Suppressor macrophage treated with lipopolysaccharide for 4 hours (primary cell): Measurements from ENCODE around the gene RECQL.
A peak's percentile ranks its signal among the peaks of the same experiment; 100 is the strongest.
"Not testable (repeated sequence)": the region's sequence is repeated elsewhere in the genome, so short reads cannot be mapped to it uniquely, and the experiment has no call there.

Experiments used
- DNase-seq: peaks from one replicate; pipeline ENCODE4 v3.0.0-alpha.2; 2020

The RECQL gene

DNA sequence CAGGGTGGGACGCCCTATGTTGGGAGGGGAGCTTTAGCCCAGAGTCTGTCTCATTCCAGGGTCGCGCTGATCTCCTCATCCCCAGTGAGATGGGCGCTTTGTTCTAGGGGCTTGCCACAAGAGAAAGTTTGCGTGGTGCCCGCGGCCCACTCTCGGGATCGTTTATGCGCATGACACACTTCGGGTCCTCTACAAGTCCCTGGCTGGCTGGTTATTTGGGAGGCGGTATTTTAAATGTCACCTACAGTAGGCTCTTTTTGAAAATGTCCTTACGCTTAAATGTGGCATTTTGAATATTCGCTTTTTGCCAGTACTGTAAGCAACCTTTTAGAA lies 695 bp upstream of the RECQL start:
- peak; percentile 56 for DNase-seq

DNA sequence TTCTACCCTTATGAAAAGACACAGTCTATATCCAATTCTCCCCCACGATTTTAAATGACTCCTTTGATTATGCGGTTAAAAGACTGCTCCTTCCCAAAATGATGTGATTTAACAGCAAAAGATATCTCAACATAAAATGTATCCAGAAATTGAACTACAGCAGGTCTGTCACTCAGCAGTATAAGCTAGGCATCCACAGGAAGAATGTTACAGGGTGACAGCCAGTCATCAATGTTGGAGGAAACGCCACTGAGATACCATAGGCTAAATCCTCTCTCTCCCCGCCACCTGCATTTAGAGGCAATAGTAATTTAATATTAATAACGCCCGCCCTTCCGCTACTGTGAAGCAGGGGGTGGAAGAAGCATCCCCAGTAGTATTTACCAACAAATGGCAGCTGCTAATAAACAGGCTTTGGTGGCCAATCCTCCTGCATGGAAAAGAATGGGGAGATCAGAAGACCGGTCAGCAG lies 613 bp downstream of the RECQL start:
- DNase-seq, result no peak

DNA sequence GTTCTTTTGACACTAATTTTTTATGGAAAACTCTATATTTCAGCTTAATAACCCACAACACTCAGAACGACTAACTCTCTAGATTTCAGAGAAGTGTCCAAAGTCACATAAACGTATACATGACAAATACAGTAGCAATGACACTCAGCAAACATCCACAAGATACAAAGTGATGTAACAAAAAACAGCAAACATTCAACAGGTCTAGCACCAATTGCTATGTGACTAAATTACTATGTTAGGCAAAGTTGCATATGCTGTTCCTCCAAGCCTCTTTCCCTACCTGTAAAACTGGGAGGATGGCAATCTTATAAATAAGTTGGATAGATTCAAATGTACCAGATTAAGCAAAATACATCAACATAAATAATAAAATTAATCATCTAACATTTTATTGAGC lies 1.7 kb downstream of the RECQL start:
- no peak for DNase-seq

DNA sequence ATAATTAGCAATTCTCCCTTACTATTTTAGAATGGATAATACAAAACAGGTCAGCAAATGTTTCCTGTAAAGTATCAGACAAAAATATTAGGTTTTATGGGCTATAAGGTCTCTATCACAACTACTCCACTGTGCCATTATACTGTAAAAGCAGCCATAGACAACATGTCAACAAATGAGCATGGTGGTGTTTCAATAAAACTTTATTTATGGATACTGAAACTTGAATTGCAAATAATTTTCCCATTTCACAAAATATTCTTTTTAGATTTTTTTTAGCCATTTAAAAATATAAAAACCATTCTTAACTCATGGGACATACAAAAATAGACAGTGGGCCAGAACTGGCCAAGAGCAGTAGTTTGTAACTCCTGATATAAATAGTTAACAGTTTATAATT lies 15.4 kb downstream of the RECQL start:
- no peak for DNase-seq

DNA sequence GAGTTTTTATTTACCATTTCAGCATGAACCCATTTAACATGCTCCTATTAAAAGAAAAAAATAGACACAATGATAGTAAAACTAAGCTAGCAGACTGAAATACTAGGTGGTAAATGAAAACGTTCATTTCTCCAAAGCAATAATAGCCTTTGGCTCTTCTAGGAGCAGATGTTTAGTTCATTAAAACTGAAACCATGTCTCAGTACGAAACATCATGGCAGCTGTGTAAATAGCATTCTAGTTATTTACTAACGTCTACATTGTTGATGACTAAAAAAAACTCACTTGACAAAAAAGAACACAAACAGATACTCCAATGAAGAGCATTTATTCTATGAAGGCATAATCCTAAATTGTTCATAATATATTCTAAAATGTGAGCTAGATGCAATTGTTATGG lies 17.9 kb downstream of the RECQL start:
- no peak for DNase-seq

DNA sequence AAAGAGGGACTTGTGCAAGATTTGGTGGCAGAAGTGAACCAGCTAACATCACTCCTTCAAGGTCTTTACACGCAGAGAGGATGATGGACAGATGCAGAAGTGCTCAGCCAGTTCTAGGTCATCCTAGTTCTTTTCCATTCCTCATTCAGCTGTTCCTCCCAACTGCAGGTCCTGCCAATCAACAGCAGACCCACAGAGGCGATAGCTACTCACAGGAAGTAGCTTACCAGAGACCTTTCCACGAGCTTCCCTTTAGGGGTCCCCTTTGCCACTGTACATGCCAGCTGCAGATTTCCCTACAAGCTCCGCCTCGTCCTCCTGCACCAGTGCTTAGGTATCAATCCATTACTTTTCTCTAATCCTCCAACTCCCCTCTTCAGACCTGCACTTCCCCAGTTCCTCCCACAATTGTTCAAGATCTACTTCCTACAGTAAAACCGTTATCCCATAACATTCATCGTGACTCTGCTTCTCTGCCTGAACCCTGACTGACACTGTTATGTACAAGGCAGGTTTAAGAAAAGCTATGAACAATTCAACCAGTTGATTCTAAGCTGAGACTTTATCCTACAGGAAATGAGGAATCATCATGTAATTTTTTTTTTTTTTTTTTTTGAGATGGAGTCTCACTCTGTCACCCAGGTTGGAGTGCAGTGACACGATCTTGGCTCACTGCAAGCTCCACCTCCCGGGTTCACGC lies 22.5 kb downstream of the RECQL start:
- no peak for DNase-seq

DNA sequence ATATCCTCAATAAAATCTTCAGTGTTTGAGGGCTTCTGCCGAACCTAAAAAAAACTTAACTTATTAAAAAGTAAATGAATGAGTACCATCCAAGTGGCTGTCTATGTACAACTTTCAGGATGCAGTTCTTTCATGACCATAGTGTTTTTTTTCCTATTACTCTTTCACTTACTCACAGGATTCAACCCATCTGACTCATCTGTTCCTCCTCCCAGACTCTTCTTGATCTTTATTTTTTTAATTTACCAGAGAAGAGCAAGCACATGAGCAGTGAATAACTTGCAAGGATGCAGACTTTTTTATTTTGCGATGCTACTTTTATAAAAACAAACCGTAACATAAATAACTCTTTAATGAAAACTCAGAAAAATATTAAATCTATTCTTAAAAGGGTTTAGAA lies 24.5 kb downstream of the RECQL start:
- no peak for DNase-seq

DNA sequence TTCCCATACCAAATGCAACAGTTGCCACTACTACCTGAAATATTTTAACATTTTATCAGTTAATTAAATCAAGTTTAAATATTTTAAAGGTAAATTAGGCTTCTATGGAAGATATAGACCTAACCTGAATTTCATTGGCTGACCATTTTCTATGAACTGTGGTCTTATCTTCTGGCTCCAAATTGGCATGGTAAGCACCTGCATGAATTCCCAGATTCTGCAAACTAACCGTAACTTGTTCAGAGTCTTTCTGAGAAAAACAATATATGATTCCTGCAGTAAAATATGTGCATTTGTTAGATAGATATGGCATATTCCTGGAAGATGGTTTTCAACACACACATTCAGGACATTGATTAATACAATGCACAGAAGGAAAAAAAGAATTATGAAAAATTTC lies 25.9 kb downstream of the RECQL start:
- DNase-seq, result no peak

DNA sequence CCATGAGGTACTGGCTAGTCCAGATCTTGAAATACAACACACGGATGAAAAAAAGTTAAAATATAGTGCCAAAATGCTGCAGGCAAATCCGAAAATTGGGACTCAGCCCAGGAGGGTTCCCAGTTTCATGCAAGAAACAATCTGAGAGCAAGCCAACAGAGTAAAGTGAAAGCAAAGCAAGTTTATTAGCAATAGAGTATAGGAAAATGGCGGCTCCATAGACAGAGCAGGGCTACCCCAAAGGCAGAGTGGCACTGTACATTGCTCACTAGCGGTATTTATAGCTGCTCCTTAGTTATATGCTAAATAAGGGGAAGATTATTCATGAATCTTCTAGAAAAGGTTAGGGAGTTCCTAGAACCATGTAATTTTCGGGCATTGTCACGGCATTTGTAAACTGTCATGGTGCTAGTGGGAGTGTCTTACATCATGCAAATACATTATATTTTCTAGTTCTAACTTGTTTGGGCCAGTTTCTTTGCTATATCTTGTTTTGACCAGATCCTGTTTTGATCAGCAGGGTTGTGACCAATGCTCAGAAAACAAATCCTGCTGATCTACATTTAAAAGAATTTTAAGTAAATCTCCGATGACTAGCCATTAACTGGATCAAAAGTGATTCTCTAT lies 29.1 kb downstream of the RECQL start:
- DNase-seq, result no peak

DNA sequence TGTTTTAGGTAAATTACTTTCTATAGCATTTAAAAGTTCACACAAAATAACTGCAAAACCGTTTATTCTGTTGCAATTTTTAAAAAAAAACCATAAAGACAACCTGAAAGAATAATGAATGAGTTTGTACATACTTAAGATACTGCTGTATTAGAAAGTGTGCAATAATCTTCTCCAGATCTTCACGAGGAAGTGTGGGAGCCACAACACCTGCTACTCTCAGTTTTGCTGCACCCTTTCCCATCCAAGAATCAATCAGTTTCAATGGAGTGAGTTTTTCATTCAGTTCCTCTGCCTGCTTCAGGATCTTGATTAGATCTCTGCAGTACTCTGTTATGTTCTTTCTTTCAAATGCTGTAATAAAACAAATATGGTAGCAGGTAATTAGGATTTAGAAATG lies 30.1 kb downstream of the RECQL start:
- no peak for DNase-seq

DNA sequence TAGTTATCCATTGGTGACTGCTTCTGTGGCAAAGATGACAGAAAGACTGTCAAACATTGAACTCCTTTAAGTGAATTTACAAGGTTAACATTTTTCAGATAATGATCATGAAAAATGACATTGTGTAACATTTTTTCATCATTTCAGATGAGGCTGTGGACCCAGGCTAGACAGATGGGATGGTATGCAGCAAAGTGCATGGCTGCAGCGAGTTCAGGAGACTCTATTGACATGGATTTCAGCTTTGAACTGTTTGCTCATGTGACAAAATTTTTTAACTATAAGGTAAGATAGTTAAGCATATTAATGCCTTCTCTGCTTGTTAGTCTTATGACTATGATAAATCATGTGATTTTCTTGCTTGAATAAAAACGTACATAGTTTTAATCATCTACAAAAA lies 34.1 kb downstream of the RECQL start:
- DNase-seq, result not testable (repeated sequence)

DNA sequence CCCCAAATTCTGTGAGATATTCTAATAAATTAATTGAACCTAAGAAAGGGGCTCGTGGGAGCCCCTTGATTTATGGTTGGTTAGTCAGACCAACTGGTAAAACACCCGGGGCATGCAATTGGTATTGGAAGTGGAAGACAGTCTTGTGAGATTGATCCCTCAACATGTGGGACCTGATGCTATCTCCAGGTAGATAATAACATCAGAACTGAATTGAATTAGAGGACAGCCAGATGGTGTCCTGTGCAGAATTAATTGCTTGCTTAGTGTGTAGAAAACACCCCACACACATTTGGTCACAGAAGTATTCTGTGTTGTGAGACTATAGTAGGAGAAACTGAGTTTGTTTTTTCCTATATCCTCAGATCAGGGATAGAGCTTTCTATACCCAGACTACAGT lies 42.0 kb downstream of the RECQL start:
- no peak for DNase-seq

DNA sequence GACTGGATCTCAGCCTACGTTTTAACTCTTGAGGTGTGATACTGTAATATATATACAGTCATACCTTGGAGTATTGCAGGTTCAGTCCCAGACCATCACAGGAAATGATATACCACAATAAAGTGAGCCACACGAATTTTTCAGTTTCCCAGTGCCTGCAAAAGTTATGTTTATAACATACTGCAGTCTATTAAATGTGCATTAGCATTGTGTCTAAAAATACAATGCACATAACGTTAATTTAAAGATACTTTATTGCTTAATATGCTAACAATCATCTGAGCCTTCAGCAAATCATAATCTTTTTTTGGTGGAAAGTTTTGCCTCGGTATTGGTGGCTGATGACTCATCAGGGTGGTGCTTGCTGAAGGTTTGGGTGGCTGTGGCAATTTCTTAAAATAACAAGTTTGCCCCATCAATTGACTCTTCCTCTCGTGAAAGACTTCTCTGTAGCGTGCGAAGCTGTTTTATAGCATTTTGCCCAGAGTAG lies 45.1 kb downstream of the RECQL start:
- peak; percentile 42 for DNase-seq

DNA sequence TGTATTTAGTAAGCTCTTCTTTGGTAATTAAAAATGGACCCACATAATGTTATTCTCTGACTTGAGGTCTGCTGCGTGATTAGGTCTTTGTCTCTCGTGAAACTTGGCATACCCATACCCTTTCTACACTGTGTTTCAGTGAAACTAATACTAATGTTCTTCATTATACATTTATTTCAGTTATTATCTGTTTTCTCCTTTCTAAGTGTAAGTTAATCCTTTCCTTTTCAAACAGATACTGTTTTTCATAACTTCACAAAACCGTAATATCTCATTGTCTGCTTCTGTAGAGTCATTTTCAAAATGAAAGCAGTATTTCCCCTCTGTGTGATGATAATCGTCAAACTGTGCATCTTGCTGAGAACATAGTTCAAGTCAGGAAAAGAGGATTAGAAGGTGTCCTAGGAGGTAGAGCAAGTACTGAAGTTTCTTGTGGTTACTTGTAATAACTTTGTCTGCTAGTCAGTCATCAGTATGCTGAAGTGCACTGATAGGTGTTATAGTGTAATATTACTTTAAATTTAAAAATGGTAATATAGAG lies 48.1 kb downstream of the RECQL start:
- DNase-seq, result no peak

DNA sequence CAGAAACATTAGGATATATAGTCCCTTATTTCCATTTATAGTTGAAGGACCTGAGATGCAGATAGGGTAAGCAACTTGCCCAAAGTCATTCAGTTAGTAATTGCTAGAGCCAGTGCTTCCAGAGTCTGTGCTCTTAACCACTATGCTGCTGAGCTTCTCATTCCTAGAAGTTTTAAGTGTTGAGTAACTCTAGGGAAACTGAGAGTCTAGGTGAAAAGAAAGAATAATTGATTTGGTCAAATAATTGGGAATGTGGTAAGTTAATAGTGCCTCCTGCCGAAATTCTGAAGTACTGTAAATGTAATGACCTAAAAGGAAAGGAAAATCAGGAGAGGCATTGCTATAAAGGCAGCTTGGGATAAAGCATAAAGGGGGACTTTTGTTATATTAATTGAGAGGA lies 49.9 kb downstream of the RECQL start:
- DNase-seq, result no peak

DNA sequence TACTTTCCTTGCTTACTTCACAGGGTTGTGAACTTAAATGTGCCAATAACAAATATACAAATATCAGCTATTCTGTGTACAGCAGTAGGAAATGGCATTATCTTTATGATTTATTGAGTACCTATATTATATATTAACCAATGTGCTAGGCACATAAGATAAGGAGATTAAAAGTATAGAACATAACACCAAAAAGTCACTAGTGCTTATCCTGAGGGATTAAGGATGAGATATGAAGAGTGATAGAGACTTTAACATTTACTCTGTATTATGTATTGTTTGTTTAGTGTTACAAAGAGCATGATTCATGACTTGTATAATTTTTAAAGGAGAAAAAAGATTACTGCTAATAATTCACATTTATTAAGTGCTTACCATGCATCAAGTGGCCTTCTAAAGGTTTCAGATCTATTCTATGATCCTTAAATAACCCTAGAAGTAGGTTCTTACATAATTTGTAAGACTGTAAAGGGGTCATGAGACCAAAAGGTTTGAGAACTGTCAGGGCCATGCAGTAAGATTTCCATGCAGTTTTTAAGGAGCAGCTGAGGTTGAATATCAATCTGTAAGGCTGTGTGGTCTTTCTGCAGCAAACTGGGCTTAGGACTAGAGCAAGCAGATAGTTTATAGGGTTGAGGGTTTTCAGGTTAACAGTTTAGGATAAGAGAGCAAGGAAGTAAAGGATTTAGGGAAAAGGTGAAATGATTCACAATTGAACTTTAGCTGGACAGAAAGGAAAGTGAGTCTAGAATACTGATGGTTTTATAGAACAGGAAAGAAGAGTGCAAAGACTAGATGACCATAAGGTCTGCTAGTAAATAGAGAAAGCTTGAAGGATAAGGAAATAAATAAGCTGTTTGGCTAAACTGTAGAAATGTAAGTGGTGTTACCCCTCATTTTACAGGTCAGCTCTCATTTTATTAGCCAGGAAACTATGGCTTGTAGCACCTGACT lies 57.0 kb downstream of the RECQL start:
- no peak for DNase-seq

DNA sequence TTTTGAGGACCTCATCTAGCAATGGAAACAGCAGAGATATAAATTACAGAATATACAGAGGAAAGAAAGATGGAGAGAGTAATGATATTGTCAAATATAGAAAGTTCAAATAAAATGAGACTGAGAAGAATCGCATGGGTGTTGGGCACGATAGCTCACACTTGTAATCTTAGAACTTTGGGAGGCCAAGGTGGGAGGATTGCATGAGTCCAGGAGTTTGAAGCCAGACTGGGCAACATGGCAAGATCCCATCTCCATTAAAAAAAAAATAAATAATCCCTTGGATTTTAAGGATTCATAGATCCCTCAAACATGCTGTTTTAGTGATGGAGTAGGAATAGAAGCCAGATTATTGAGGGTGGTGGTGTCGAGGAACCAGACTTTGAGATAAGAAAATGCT lies 62.1 kb downstream of the RECQL start:
- no peak for DNase-seq

DNA sequence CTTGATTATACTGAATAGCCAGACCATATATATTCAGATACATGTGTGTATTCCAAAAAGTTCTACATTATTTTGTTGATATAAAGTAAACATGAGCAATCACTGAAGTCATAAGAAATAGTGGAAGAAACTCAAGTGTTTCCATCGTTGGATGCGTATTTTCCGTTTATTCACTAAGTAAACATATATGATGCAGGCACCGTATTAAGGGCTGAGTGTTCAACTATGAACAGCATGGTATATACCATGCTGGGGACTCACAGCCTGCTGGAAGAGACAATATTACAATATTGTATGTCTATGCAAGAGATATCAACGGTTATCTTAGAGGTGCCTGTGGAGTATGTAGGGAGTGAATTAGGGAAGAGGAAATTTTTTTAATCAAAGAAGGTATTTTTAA lies 62.8 kb downstream of the RECQL start:
- DNase-seq, result no peak

DNA sequence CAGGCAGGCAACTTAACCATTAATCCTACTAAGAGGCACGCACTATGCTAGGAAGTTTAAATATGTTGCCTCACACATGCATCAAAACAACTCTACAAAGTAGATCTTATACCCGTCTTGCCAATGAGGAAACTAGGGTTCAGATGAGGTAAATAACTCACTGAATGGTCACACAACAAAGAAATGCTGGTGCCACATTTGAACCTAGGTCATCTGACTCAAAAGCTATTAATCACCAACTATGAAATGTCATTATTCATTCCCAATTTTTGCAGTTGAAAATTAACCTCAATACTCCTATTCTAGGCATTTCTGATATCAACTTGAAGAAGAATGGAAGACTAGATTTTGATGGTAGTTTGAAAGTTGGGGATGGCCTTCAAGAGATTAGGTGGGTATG lies 66.7 kb downstream of the RECQL start:
- DNase-seq, result no peak

DNA sequence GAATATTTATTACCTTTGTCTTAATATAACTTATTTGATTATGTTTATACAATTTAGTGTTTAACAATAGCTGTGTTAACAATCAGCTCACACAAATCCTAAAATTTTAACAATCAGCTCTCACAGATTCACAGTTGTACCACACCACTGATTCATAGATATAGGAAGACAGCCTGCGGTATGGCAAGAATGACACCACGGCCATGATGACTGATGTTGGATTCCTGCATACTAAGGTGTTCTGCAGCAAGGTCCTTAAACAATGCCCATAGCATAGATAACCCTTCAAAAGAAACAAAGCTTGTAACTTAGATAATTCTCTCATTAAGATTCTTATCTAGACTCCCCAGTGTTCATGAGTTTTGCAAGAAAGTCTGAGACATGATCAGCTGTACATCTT lies 67.9 kb downstream of the RECQL start:
- no peak for DNase-seq

DNA sequence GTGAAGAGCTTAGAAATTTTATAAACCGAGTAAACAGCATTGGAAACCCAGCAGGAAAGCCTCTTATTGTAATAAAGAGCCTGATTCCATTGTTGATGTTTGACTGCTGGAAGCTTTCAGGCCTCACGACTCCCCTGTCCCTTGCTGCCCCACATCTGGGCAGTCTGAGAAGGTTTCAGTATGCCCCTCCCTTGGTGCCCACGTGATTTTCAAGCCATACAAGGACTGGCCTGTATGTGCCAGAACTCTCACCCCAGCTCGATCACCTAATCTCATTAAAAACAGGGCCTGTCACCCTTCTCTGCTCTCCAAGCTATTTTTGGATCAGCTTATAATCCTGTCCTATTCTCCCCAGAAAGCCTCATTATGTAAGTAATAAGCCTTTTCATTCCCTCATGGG lies 71.4 kb downstream of the RECQL start:
- no peak for DNase-seq

DNA sequence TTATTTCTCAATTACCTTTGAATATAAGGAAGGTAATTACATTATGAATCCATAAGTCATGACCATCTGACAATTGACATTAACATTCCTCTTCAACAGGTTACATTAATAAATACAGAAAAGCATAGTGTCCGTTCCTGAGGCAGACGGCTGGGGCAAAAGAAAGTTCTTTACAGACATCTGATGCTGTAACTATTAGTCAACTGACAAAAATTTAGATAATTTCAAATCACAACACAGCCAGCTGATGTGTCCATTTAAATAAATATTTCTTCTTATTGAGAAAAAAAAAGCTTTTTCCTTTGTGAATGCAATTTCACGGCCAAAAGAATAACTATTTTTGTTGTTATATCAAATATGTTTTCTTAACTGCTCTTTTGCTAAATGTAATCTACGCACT lies 73.2 kb downstream of the RECQL start:
- DNase-seq, result no peak

DNA sequence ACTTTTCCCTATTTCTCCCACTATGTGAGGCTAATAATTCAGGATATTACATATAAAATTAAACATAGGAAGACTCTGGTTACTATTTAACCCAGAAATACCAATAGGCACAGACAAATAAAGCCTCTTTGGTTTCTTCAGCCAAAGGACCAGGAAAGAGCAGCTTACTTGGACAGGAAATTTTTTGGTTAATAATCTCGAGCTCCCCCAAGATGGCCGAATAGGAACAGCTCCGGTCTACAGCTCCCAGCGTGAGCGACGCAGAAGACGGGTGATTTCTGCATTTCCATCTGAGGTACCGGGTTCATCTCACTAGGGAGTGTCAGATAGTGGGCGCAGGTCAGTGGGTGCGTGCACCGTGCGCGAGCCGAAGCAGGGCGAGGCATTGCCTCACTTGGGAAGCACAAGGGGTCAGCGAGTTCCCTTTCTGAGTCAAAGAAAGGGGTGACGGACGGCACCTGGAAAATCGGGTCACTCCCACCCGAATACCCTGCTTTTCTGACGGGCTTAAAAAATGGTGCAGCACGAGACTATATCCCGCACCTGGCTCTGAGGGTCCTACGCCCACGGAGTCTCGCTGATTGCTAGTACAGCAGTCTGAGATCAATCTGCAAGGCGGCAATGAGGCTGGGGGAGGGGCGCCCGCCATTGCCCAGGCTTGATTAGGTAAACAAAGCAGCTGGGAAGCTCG lies 82.3 kb downstream of the RECQL start:
- DNase-seq, result not testable (repeated sequence)
